Tibial artery (tissue), 4 donors: ENCODE measurements around the gene TREM2.

Experiments
- DNase-seq, 2 donors: peaks; one replicate each; pipeline ENCODE4 v3.0.0-alpha.2; 2019
- H3K27ac ChIP-seq, 2 donors: fragments of 200-600 bp; sonication (generic) in 1 of 2; 1 replicate in 1 of 2; 2 replicates in 1 of 2; pipeline ENCODE4 v1.5.1; 2018 to 2019; ENCODE audit warnings: mild to moderate bottlenecking in 1 of 2
- H3K27me3 ChIP-seq, 2 donors: fragments of 200-600 bp; sonication (generic) in 1 of 2; one replicate each; pipeline versions ENCODE4 v1.5.1 to v1.6.0; 2016 to 2019
- H3K36me3 ChIP-seq, 3 donors: fragments of 200-600 bp; sonication (generic) in 2 of 3; one replicate each; pipeline ENCODE4 v1.5.1; 2016 to 2019; ENCODE audit warnings: mild to moderate bottlenecking in 2 of 3
- H3K4me1 ChIP-seq, 4 donors: fragments of 200-600 bp; sonication (generic) in 2 of 4; 1 replicate in 3 of 4; 2 replicates in 1 of 4; pipeline ENCODE4 v1.5.1; 2016 to 2019
- H3K4me3 ChIP-seq, 2 donors: fragments of 200-600 bp; sonication (generic) in 1 of 2; 1 replicate in 1 of 2; 2 replicates in 1 of 2; pipeline ENCODE4 v1.5.1; 2018 to 2019; ENCODE audit warnings: mild to moderate bottlenecking in 2 of 2
- H3K9me3 ChIP-seq, 3 donors: fragments of 200-600 bp; sonication (generic) in 1 of 3; one replicate each; pipeline ENCODE4 v1.5.1; 2016 to 2019
- intact Hi-C: fragments of 100-400 bp; cut with DNase I; formaldehyde crosslinking; loops from one replicate; pipeline ENCODE4 v1.15.0; 2023; ENCODE audit warnings: low total_unique reads
- TF ChIP-seq, protein P1 (sequence below), 2 experiments: fragments of 200-600 bp in 1 of 2; fragments of 450-650 bp in 1 of 2; IDR thresholded peaks; one replicate each; pipeline ENCODE4 v1.5.1; 2017 to 2019; ENCODE audit warnings: antibody characterized with exemption in 2 of 2, mild to moderate bottlenecking in 1 of 2, moderate library complexity in 1 of 2

The TREM2 gene

DNA sequence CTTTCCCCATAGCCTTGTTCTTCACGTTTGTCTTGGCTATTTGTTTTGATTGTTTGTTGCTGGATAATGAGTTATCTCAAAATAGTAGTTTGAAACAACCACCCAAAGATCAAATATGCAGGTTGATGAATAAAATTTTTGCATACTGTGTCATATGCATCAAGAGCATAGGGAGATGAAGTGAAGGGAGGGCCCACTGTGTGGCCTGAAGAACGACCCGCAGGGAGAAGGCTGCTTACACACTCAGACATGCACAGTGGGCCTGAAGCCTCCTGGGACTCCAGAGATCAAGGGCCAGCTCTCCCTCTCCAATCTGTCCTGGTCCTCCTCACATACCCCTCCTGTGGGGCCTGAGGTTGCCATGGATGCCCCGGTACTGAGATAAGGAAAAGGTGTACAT lies 16.2 kb upstream of the TREM2 start:
- Histone ChIP-seq H3K27ac (no peak overlapping the region), H3K4me1 (no peaks in the 10 kb centered on the region), H3K36me3 (no peaks in the 10 kb centered on the region), H3K4me3 (no peak overlapping the region), H3K27me3 (peaks cover 0 to 8% of the 10 kb centered on the region in 2 donors), H3K9me3 (no peaks in the 10 kb centered on the region)
- DNase-seq, result no peak
- TF ChIP-seq, protein P1, sequence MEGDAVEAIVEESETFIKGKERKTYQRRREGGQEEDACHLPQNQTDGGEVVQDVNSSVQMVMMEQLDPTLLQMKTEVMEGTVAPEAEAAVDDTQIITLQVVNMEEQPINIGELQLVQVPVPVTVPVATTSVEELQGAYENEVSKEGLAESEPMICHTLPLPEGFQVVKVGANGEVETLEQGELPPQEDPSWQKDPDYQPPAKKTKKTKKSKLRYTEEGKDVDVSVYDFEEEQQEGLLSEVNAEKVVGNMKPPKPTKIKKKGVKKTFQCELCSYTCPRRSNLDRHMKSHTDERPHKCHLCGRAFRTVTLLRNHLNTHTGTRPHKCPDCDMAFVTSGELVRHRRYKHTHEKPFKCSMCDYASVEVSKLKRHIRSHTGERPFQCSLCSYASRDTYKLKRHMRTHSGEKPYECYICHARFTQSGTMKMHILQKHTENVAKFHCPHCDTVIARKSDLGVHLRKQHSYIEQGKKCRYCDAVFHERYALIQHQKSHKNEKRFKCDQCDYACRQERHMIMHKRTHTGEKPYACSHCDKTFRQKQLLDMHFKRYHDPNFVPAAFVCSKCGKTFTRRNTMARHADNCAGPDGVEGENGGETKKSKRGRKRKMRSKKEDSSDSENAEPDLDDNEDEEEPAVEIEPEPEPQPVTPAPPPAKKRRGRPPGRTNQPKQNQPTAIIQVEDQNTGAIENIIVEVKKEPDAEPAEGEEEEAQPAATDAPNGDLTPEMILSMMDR (IDR thresholded peaks at IDR 0.05), result no peak
- intact Hi-C loops, result no loop called here

DNA sequence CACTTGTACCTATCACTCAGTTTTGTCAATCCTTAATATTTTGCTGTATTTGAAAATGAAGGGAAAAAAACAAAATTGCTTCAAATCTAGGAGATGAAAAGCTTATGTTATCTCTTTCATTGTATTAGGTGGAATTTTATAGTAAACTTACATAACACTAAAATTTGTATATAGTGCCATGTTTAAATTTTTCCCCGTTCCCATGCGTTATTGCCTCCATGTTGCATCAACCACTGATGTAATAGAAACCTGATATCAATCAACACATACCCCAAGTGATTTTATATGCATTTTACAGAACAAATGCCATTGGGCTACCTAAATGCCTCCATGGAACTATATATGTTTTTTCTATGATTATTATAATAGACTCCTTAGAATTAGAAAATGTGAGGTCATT lies 14.8 kb upstream of the TREM2 start:
- intact Hi-C loops, result no loop called here
- Histone ChIP-seq H3K4me3 (no peak overlapping the region), H3K36me3 (no peaks in the 10 kb centered on the region), H3K4me1 (no peaks in the 10 kb centered on the region), H3K9me3 (no peaks in the 10 kb centered on the region), H3K27ac (no peak overlapping the region), H3K27me3 (peaks cover 0 to 8% of the 10 kb centered on the region in 2 donors)
- TF ChIP-seq, protein P1 (IDR thresholded peaks at IDR 0.05), result no peak
- DNase-seq, result no peak

DNA sequence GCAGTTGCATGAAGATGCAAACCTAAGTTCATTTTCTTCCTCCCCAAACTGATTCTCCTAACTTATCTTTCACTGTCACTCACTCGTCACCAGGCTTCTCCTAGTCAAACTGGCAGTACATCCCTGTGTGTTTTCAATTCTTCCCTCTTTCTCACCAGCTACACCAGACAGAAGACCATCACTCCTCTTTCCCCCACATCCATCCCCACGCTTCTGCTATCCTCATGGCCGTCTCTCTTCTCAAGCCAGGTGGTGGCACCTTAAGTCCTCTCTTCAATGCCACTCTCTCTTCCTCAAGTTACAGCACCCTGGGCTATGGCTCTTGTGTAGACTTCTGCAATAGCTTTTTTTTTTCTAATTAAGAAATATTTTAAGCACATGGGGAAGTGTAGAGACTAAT lies 14.4 kb upstream of the TREM2 start:
- Histone ChIP-seq H3K27ac (no peak overlapping the region), H3K27me3 (peaks cover 0 to 8% of the 10 kb centered on the region in 2 donors), H3K36me3 (no peaks in the 10 kb centered on the region), H3K4me1 (no peaks in the 10 kb centered on the region), H3K9me3 (no peaks in the 10 kb centered on the region), H3K4me3 (no peak overlapping the region)
- intact Hi-C loops, result no loop called here
- no peak for DNase-seq
- TF ChIP-seq, protein P1 (IDR thresholded peaks at IDR 0.05), result no peak

GRCh38 chr6:41176189-41176588 lies 13.3 kb upstream of the TREM2 start:
- intact Hi-C loops, result no loop called here
- Histone ChIP-seq H3K9me3 (no peaks in the 10 kb centered on the region), H3K4me3 (no peak overlapping the region), H3K36me3 (no peaks in the 10 kb centered on the region), H3K27ac (no peak overlapping the region), H3K4me1 (no peaks in the 10 kb centered on the region), H3K27me3 (peaks cover 0 to 8% of the 10 kb centered on the region in 2 donors)
- DNase-seq, result no peak
- TF ChIP-seq, protein P1 (IDR thresholded peaks at IDR 0.05), result no peak

DNA sequence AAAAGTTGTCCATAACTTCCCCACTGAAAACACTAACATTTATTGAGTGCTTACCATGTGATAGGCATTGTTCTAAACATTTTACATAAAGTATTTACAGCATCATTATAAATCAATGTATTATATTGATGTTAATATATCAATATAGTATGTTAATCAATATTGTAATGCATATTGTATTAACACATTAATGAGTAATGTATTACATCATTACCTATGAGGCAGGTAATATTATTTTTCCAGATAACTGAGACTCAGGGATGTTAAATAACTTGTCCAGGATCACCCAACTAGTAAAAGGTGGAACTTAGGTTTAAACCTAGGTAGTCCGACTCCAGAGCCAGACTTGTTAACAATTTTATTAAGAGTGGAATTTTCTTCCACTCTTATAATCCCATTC lies 12.2 kb upstream of the TREM2 start:
- no peak for DNase-seq
- no peak overlapping the region for H3K4me3 ChIP-seq
- H3K4me1 ChIP-seq, result no peaks in the 10 kb centered on the region
- intact Hi-C loops, result no loop called here
- TF ChIP-seq, protein P1 (IDR thresholded peaks at IDR 0.05), result no peak
- H3K27me3 ChIP-seq, result peaks cover 0 to 3% of the 10 kb centered on the region in 2 donors
- H3K36me3 ChIP-seq, result no peaks in the 10 kb centered on the region
- no peaks in the 10 kb centered on the region for H3K9me3 ChIP-seq
- no peak overlapping the region for H3K27ac ChIP-seq

DNA sequence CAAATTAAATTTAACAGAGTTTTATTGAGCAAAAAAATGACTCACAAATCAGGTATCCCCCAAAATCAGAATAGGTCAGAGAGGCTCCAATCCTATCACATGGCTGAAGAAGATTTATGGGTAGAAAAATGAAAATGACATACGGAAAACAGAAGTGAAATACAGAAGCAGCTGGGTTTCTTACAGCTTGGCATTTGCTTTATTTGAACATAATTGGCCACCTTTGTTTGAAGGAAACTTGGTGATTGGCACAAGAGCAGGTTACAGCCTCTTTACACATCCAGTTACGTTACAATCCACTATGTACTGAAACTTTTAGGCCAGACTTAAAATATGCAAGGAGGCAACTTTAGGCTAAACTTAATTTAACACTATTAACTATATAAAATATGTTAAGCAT lies 11.7 kb upstream of the TREM2 start:
- H3K36me3 ChIP-seq, result no peaks in the 10 kb centered on the region
- no peaks in the 10 kb centered on the region for H3K4me1 ChIP-seq
- no peak overlapping the region for H3K27ac ChIP-seq
- TF ChIP-seq, protein P1 (IDR thresholded peaks at IDR 0.05), result no peak
- H3K4me3 ChIP-seq, result no peak overlapping the region
- intact Hi-C loops, result no loop called here
- peaks cover 0 to 3% of the 10 kb centered on the region in 2 donors for H3K27me3 ChIP-seq
- H3K9me3 ChIP-seq, result no peaks in the 10 kb centered on the region
- DNase-seq, result no peak
